Measurements from ENCODE around the gene CTNNA3.
"Not testable (repeated sequence)": the region's sequence is repeated elsewhere in the genome, so short reads cannot be mapped to it uniquely, and the experiment has no call there.

The CTNNA3 gene

DNA sequence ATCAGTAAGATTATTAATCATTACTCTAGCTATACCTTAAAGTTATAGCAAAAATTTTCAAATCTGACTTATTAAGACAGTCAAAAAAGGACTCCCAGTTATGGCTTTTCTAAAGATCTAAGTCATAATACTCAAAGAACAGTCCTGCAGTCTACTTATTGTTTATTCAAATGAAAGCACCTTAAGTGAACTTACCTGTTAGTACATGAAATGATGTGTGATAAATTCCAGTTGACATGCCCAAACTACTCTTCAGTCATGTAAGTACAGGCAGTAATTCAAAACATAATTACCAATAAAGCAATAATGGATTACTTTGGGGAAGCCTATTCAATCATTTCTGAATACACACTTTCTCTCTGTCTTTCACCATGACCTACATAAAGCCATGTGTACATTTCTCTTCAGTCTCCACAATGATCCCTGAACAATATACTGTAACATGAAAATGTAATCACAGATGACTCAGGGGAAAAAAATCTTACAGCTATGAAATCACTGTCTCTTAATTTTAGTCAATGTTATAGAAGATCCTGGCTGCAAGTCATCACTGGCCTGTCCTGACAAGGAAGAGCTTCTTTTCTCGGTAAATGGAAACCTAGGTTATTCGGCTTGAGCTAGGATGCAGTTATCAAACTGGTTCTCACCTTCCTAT is 1190.9 kb downstream of the CTNNA3 start:
- no peak for DNase-seq

- DNase-seq: no peak
These were observed 1194.6 kb downstream of the CTNNA3 start for GRCh38 chr10:66501356-66501755.

DNA sequence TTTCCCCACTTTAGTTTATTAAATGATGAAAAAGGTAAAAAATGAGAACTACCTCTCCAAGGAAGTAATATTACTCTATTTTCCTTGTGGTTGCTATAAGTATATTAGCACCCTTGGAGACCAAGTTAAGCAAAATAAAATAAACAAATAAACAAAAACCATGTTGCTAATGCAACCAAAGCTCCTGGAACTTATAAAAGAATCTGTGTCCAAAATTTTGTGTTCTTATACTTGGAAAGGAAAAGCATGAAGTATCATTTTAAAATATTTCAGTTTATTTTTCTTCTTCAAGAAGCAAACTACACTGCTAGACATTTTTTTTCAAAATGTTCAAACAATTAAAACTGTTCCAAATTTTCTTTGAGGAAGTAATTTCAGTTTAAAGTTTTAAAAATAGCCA is 1212.0 kb downstream of the CTNNA3 start:
- no peak for DNase-seq

DNA sequence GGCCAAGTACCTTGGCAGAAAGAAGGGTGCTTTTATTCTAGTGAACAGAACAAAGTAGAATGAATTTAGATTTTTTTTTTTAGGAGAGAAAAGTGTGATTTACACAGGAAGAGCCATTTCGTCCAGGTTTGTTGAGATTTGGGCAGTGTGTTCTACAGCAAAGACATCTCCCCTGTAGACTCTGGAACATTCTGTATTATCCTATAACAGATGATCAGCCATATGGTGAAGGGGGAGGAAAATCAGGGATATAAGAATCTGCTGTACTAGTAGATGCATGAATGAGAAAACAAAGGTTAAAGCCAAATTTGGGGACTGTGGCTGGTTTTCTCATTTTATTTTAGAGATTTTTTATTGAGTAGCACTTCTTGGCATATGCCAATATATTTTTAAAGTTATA is 1223.8 kb downstream of the CTNNA3 start:
- no peak for DNase-seq

GRCh38 chr10:66467042-66467441 is 1229.0 kb downstream of the CTNNA3 start:
- no peak for DNase-seq

- no peak for DNase-seq
These were observed 1229.4 kb downstream of the CTNNA3 start for GRCh38 chr10:66466622-66467021.

- no peak for DNase-seq
These were observed 1232.4 kb downstream of the CTNNA3 start for GRCh38 chr10:66463611-66464010.

DNA sequence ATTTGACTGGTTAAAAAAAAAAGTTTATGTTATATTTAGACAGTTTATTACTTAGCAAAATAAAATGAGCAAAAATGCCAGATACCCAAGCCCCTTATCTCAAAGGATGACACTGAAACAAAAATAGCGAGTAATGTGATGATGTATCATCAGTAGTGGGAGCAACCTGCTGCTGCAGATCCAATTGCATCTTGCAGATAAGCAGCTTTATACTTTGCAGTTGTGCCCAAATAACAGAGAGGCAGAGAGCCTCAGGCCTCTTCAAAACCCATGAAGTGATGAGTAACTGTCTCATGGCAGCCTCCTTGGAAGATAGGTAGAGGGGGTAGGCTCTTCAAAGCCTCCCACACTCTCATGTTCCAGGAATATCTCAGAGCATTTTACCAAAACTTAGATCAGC is 1238.4 kb downstream of the CTNNA3 start:
- DNase-seq: no peak

DNA sequence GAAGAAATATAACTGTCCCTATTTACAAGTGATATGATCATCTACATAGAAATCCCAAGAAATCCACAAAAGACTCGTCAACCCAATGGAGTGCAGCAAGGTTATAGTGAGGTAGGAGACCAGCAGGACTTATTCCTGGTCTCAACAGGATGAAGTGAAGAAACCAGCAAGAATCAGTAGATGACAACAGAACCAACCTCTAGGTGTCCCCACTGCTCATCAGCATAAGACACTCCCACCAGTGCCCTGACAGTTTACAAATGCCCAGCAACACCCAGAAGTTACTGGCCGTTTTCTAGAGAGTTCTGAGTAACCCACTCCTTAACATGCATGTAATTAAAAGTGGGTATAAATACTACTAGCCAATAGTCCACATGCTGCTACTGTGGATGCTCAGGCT is 1240.7 kb downstream of the CTNNA3 start:
- DNase-seq: no peak

GRCh38 chr10:66440568-66440967 is 1255.4 kb downstream of the CTNNA3 start:
- no peak for DNase-seq

GRCh38 chr10:66414943-66415342 is 1281.1 kb downstream of the CTNNA3 start:
- no peak for DNase-seq

- no peak for DNase-seq
These were observed 1290.4 kb downstream of the CTNNA3 start for GRCh38 chr10:66405566-66405965.

- DNase-seq: no peak
These were observed 1297.3 kb downstream of the CTNNA3 start for GRCh38 chr10:66398669-66399068.

GRCh38 chr10:66394342-66395063 is 1301.5 kb downstream of the CTNNA3 start:
- no peak for DNase-seq

GRCh38 chr10:66390926-66391325 is 1305.1 kb downstream of the CTNNA3 start:
- DNase-seq: no peak

- DNase-seq: no peak
These were observed 1315.0 kb downstream of the CTNNA3 start for GRCh38 chr10:66381045-66381444.

DNA sequence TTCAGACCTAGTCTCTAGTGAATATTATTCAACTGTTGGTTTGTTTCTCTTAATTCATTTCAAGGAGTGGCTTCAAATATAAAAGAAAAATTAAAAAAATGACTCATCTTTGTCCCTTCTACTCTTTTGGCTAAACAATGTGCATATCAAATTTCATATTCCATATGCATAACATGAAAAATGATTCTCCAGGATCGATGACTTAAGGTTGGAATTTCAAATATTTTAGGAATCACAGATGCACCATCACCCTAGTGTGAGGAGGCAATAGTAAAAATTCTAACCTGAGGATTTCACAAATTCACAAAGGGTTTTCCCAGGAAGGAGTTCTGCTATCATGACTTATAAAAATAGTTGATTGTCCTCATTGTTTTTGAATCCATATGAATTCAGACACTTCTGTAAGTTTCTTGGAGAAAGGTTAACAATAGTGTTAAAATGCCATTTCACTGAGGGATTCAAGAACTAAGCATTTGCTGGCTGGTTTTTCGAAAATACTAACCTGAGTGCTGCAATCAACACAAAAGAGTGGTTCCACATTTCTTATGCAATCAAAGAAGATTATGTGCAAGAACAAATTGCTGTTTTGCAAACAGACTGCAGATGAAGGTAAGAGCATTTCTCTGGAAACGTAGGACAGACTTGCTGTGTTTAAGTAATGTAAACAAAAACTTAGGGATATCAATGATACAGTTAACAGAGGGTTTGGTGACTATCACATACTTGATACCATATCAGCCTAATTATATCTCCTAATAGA is 1317.7 kb downstream of the CTNNA3 start:
- no peak for DNase-seq

GRCh38 chr10:66368146-66368545 is 1327.8 kb downstream of the CTNNA3 start:
- DNase-seq: no peak

DNA sequence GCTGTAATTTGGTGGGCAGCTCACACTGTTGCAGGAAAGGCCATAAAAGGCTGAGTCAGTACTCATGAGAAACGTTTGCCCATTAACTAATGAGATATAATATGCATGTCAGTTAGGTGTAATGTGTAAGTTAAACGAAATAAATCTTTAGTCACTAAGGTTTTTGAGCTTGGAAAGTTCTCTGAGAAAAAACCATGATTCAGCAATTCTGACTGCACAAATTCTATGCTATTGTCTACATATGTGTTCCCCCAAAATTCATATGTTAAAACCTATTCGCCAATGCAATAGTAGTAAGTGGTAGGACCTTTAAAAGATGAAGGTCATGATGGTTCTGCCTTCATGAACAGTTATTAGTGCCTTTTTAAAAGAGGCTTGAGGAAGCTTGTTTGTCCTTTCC is 1329.8 kb downstream of the CTNNA3 start:
- no peak for DNase-seq

- DNase-seq: no peak
These were observed 1330.3 kb downstream of the CTNNA3 start for GRCh38 chr10:66365686-66366085.

DNA sequence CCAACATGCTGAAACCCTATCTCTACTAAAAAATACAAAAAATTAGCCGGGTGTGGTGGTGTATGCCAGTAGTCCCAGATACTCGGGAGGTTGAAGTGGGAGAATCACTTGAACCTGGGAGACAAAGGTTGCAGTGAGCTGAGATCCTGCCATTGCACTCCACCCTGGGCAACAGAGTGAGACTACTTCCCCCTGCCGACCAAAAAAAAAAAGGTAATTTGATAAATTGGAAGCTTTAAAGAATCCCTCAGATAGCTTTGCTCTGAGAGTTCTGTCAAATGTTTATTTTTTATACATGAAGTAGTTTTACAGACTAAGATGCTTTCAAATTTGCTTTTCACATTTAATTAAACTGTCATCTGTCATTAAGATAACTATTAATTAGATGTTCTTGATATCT is 1333.5 kb downstream of the CTNNA3 start:
- no peak for DNase-seq

DNA sequence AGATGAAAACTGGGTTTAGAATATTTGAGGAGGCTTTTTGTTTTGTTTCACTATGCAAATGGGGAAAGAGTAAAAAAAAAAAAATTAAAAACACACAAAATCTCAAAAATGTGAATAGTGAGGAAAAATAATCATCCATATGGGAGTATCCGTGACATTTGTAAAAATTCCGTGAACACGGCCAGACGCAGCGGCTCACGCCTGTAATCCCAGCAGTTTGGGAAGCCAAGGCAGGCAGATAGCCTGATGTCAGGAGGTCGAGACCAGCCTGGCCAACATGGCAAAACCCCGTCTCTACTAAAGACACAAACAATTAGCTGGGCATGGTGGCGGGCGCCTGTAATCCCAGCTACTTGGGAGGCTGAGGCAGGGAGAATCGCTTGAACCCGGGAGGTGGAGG is 1342.2 kb downstream of the CTNNA3 start:
- DNase-seq: not testable (repeated sequence)

DNA sequence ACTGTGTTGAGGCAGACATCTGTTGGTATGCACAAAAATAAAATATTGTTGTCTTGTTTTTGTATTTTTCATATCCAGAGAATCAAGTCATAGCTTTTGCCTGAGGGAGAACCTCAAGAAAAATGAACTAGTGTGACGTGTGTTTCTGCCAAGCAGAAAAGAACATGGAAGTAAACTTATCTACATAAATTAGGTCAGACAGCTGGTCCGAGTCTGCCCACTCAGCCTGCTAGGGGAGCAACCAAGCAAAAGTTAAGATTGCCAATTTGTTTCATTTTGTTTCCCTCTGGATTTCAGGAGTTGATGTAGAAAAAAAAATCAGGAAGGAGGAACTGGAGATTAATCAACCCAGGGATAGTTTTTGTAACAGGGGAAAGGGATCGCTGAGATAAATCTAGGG is 1342.6 kb downstream of the CTNNA3 start:
- DNase-seq: peak; percentile 9

Data from retina (tissue), 1 donor.